RPMI8226 (cell line): ENCODE results near the gene PTPRD.

ENCODE experiments used
- DNase-seq: peaks from one replicate; pipeline ENCODE4 v3.0.0-alpha.2; 2015

Gene PTPRD

GRCh38 chr9:8600914-8601680 is 2011.7 kb downstream of the PTPRD start:
- DNase-seq, result no peak

GRCh38 chr9:8599937-8600336 is 2012.9 kb downstream of the PTPRD start:
- no peak for DNase-seq

- no peak for DNase-seq
Measured at GRCh38 chr9:8589476-8589875, 2023.3 kb downstream of the PTPRD start.

GRCh38 chr9:8585036-8585435 is 2027.8 kb downstream of the PTPRD start:
- DNase-seq, result no peak

DNA sequence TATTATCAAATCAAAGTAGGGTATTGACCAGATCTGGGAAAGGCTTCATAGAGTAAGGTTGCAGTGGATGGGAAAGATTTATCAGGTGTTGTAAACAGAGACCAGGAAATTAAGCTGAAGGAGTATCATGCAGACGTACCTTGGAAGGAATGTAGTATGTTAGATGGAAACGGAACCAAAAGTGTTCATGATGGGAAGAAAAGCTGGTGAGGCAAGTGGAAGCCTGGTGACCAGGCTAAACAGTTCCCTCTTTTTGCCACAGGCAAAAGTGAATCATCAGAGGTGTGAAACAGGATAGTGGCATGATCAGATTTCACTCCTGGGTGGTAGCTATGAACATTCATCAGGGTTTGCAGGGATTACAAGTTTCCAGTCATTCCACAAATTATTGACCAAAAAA is 2033.1 kb downstream of the PTPRD start:
- DNase-seq, result no peak

GRCh38 chr9:8576741-8577140 is 2036.1 kb downstream of the PTPRD start:
- DNase-seq, result no peak

DNA sequence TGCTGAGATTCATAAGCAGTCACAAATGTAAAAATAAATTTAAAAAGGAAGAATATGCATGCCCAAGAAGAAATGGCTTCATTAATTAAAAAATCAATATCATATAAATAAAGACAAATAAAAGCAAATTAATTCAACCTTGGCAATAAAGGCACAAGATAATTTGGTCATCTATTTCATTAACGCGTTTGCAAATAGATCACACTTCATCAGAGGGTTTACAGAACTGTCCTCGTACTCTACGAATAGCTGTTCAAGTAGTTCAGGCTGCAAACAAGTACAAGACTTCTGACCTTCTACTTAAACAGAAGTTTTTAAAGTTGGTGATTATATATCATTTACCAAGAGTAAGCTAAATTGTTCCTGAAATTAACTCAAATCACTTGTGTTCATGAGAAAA is 2038.0 kb downstream of the PTPRD start:
- DNase-seq, result no peak

GRCh38 chr9:8572209-8572608 is 2040.6 kb downstream of the PTPRD start:
- no peak for DNase-seq

DNA sequence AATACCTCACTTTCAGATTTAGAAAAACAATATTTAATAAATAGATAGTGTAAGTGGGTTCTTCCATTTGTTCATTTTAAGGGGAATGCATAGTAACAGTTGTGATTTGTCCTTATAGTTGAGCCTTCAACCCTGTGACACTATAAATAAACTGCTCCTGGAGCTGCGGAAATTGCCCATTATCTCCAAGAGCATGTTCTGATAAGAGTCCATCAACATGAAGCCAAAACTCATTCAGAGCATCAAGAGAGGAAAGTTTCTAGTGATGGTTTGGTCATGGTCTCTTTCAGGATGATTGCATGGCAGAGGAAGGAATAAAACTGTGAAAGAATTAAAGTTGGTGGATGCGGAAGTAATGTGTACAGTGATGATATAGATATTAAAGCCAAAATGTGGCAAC is 2041.2 kb downstream of the PTPRD start:
- no peak for DNase-seq

DNA sequence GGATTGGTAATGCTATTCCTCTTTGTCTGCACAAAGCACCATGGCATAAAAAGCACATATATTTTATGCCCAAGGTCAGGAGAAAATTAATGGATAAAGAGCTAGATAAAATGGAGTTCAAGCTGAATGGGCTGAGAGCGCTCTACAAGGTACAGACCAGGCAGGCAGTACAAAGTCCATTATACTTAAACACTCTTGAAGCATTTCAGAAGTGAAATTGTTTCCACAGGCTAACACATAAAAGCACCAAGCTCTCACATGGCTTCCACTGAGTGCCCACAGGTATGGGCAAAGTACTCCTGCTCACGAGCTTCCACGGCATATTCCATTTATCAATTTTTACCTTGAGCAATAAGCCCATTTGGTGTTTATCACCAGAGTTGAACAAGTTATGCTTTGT is 2042.0 kb downstream of the PTPRD start:
- no peak for DNase-seq

- no peak for DNase-seq
Measured at GRCh38 chr9:8569823-8570222, 2043.0 kb downstream of the PTPRD start.

GRCh38 chr9:8567963-8568579 is 2044.7 kb downstream of the PTPRD start:
- DNase-seq, result no peak

DNA sequence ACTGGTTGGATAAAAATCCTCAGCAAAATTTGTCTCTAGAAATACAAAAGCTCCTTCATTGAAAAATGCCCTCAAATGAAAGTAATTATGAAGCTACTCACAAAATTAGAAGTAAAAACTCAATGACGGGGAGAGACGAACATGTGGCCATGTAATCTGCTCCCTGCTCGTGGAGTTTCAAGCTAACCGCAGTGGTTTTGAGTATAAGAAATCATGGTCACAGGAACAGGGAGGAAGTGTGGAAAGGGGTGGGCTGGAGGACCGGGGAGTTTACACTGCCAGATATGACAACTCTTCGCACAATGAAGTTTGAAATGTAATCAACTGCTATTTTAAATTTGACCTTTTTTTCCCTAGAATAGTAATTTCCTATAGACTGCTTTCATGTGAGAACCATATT is 2047.8 kb downstream of the PTPRD start:
- DNase-seq, result no peak

DNA sequence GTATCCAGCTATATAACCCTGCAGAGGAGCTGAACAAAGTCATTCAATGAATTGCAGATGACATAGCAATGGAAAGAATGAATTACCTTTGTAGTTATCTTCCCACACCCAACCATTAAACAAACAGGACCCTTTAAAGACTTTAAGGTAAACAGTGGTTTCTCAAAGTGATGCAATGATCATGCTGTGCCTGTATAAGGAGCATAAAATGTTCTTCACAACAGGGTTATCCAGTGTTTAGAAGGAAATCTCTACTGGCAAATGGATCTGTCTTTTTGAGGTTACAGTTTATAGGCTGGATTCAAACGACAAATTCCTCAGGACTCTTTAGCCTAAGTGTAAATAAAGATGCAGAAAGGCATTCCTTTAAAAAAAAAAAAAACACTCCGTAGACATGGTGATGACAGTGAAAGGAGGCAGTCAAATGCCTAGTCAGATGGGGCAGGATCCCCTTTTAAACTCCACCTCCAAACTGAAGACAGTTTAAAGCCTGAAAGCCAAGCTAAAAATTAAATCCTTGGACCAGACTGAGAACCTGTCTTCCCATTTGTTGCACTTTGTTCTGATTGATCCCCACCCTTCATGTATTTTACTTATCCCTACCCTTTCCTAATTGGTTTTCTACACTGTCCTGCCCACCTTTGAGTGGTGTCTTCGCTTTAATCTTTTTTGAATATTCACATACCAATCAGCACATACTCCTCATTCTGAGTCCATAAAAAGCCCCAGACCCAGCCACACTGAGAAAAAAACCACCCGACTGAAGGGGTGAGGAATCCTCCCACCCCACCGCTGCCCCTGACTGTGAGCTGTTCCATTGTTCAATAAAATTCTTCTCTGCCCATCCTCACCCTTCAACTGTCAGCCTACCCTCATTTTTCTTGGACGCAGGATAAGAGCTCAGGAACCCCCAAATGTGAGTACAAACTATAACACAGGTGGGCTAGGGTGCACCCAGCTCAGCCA is 2052.0 kb downstream of the PTPRD start:
- no peak for DNase-seq

- DNase-seq, result no peak
Measured at GRCh38 chr9:8558176-8558575, 2054.6 kb downstream of the PTPRD start.

GRCh38 chr9:8555762-8556500 is 2056.9 kb downstream of the PTPRD start:
- DNase-seq, result no peak

DNA sequence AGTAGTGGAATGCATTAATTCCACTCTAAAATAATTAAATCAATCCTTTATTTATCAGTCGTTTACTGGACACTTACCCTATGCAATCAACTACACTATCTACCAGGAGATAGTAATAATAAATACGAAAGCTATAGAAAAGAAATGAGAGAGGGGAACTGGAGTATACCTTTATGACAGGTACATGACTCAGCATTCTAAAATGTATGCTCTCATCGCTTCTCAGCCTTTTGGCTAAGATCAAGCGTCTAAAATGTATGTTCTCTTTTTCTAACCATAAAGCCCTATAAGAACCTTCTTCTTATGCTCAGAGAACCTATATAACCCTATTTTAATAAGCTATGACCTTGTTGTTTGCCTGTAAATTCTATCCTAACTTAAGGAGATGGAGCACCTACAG is 2059.4 kb downstream of the PTPRD start:
- DNase-seq, result no peak

GRCh38 chr9:8552732-8553131 is 2060.1 kb downstream of the PTPRD start:
- DNase-seq, result no peak

- DNase-seq, result no peak
Measured at GRCh38 chr9:8549214-8549613, 2063.6 kb downstream of the PTPRD start.

DNA sequence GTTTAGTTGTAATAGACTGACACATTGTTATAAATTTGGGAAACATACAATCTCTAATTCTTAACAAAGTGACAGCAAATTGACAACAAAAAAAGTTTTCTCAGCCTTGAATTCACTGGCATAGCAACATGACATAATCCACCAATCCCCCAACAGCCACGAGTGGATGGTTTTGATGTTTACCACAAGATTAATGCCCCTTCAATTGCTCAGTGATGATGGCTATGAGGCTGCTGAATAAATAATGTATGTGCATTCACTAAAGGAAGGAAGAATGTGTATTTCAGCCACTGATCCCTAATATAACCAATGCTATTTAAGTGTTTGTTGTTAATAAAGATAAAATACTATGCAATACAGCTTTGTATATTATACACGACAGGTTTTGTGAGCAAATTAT is 2069.6 kb downstream of the PTPRD start:
- no peak for DNase-seq

- DNase-seq, result no peak
Measured at GRCh38 chr9:8542537-8542936, 2070.3 kb downstream of the PTPRD start.

DNA sequence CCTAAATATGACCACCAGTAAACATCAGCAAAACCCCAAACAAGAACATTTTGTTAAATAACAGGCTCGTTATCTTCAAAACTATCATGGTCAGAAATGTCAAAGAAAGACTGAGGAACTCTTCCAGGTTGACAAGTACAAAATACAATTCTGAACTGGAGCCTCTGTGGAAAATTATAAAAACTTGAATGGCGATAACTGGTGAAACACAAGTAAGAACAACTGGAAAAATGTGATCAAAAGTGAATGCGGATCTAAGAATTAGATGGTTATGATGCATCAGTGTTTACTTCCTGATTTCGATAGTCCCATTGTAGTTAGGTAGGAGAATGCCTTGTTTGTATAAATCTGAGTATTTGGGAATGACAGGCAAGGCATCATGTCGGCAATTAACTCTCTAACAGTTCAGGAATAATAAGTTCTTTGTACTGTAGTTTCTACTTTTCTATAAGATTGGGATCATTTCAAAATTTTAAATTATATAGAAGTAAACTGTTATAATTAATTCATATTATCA is 2073.1 kb downstream of the PTPRD start:
- no peak for DNase-seq

DNA sequence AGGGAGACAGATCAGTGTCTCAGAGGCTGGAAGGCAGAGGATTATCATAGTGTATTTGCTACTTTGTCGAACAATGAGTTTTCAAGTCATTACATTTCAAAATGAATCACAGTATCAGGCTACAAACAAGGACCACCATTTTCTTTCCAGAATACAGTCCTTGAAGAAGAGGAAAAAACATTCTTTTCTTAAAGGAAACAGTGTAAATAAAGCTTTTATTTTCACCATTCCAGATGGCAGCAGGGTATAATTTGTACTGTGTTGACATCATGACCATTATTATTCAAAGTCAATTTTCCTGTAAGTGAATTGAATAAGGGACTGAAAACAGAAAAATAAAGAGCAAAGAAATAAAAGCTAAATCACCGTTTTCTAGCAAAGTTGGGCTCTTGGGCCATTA is 2076.0 kb downstream of the PTPRD start:
- DNase-seq, result no peak
